Activated CD4-positive, alpha-beta memory T cell treated with anti-CD3 and anti-CD28 coated beads, Interleukin-2, amount 10 ng/mL, durations not matched to agents 7 days and 5 days (primary cell): ENCODE measurements around the gene EIF5A2. TPM values are rescaled to one million over a fixed set of nuclear protein-coding genes. Genes with fewer than 3 reads are reported as not detected.
"Not testable (repeated sequence)": the region's sequence is repeated elsewhere in the genome, so short reads cannot be mapped to it uniquely, and the experiment has no call there.

ENCODE experiments used
- CTCF ChIA-PET: fragments of 350-600 bp; sonication (Branson Sonifier 250); formaldehyde crosslinking; loops from one replicate; lab custom pipeline; 2021; ENCODE audit warnings: antibody characterized with exemption, inconsistent platforms; lab: Charles Lee
- POLR2A ChIA-PET: fragments of 350-600 bp; sonication (Branson Sonifier 250); formaldehyde crosslinking; loops from one replicate; lab custom pipeline; 2021; ENCODE audit warnings: antibody characterized with exemption; lab: Charles Lee
- DNase-seq: peaks from one replicate; pipeline ENCODE4 v3.0.0-alpha.2; 2020
- H3K27ac Mint-ChIP-seq: one replicate; pipeline ENCODE4 v1.8.0; 2021; ENCODE audit warnings: mild to moderate bottlenecking, mixed read lengths
- H3K27me3 Mint-ChIP-seq: one replicate; pipeline ENCODE4 v1.8.0; 2021; ENCODE audit warnings: mixed read lengths
- H3K36me3 Mint-ChIP-seq: one replicate; pipeline ENCODE4 v1.8.0; 2021; ENCODE audit warnings: low read depth, mixed read lengths
- H3K4me1 Mint-ChIP-seq: one replicate; pipeline ENCODE4 v1.8.0; 2021; ENCODE audit warnings: mixed read lengths
- H3K4me3 Mint-ChIP-seq: one replicate; pipeline ENCODE4 v1.8.0; 2021; ENCODE audit warnings: mild to moderate bottlenecking, mixed read lengths
- H3K9me3 Mint-ChIP-seq: one replicate; pipeline ENCODE4 v1.8.0; 2021; ENCODE audit warnings: mixed read lengths
- total RNA-seq, 2 experiments: library from RNA; stranded (reverse); gene quantifications; one replicate each; pipeline ENCODE4 v1.2.3, GENCODE V29; 2021

The EIF5A2 gene
- total RNA-seq, 2 experiments from 2014 or later: 13.0 to 15.5 TPM

- peaks cover 2% of the 10 kb centered on the region for H3K36me3 Mint-ChIP-seq
- no peak overlapping the region for H3K4me3 Mint-ChIP-seq
- H3K27me3 Mint-ChIP-seq: no peaks in the 10 kb centered on the region
- peaks cover 2% of the 10 kb centered on the region for H3K9me3 Mint-ChIP-seq
- H3K27ac Mint-ChIP-seq: no peak overlapping the region
- no peaks in the 10 kb centered on the region for H3K4me1 Mint-ChIP-seq
- no peak for DNase-seq
- POLR2A ChIA-PET: interaction anchor here (1.7 kb wide), 1 partner anchor 19 kb away, joined by 4 read pairs; the partner anchor contains the start of gene EIF5A2
- CTCF ChIA-PET: no interaction called here
Observed at GRCh38 chr3:170889132-170889531, 19.3 kb downstream of the EIF5A2 start.

GRCh38 chr3:170884109-170884930 lies 24.1 kb downstream of the EIF5A2 start:
- DNase-seq, H3K4me1 Mint-ChIP-seq, H3K36me3 Mint-ChIP-seq, H3K9me3 Mint-ChIP-seq, POLR2A ChIA-PET, H3K27me3 Mint-ChIP-seq, H3K4me3 Mint-ChIP-seq, CTCF ChIA-PET, H3K27ac Mint-ChIP-seq: not testable (repeated sequence)

- H3K4me3 Mint-ChIP-seq, H3K27me3 Mint-ChIP-seq, H3K4me1 Mint-ChIP-seq, H3K27ac Mint-ChIP-seq, DNase-seq, POLR2A ChIA-PET, H3K36me3 Mint-ChIP-seq, H3K9me3 Mint-ChIP-seq, CTCF ChIA-PET: not testable (repeated sequence)
Observed at GRCh38 chr3:170878688-170879087, 29.7 kb downstream of the EIF5A2 start.

- H3K9me3 Mint-ChIP-seq, H3K27ac Mint-ChIP-seq, DNase-seq, H3K27me3 Mint-ChIP-seq, H3K36me3 Mint-ChIP-seq, H3K4me1 Mint-ChIP-seq, CTCF ChIA-PET, POLR2A ChIA-PET, H3K4me3 Mint-ChIP-seq: not testable (repeated sequence)
Observed at GRCh38 chr3:170877311-170877710, 31.1 kb downstream of the EIF5A2 start.

- H3K27ac Mint-ChIP-seq: no peak overlapping the region
- DNase-seq: no peak
- H3K27me3 Mint-ChIP-seq: peaks cover 2% of the 10 kb centered on the region
- no peaks in the 10 kb centered on the region for H3K9me3 Mint-ChIP-seq
- H3K4me1 Mint-ChIP-seq: no peaks in the 10 kb centered on the region
- CTCF ChIA-PET: interaction anchor here (0.9 kb wide), 1 partner anchor 29 kb away, joined by 3 read pairs; no protein-coding TSS in a partner anchor
- H3K36me3 Mint-ChIP-seq: no peaks in the 10 kb centered on the region
- no peak overlapping the region for H3K4me3 Mint-ChIP-seq
- POLR2A ChIA-PET: no interaction called here
Observed at GRCh38 chr3:170876537-170876936, 31.9 kb downstream of the EIF5A2 start.

- Mint-ChIP-seq H3K4me1 (peaks cover 25% of the 10 kb centered on the region), H3K4me3 (peak within 1 kb of the TSS; percentile 92), H3K36me3 (peaks cover 35% of the 10 kb centered on the region), H3K9me3 (no peaks in the 10 kb centered on the region), H3K27me3 (no peaks in the 10 kb centered on the region), H3K27ac (peak within 1 kb of the TSS; percentile 92)
- peak; percentile 95 for DNase-seq
- POLR2A ChIA-PET: interaction anchor here (0.6 to 3.0 kb wide), 23 partner anchors 11 to 1101 kb away, joined by 3 to 52 read pairs (median 4); partner anchors contain the start of genes ACTRT3, EIF5A2, SKIL and TNIK
- CTCF ChIA-PET: interaction anchor here (0.5 to 3.0 kb wide), 7 partner anchors 20 to 1098 kb away, joined by 3 to 13 read pairs (median 4); partner anchors contain the start of gene EIF5A2
Observed at GRCh38 chr3:170869645-170870593, 38.5 kb downstream of the EIF5A2 start, which contains the start of gene RPL22L1. Gene RPL22L1 (minus strand): TSS chr3:170870195. CDS start chr3:170870167, 28 bp downstream.

GRCh38 chr3:170869239-170869590 lies 39.2 kb downstream of the EIF5A2 start:
- peaks cover 25% of the 10 kb centered on the region for H3K4me1 Mint-ChIP-seq
- H3K27ac Mint-ChIP-seq: peak overlapping the region; percentile 92
- CTCF ChIA-PET: interaction anchor here (0.6 to 3.0 kb wide), 6 partner anchors 19 to 1098 kb away, joined by 3 to 13 read pairs (median 5); partner anchors contain the start of gene EIF5A2
- POLR2A ChIA-PET: interaction anchor here (0.8 to 3.0 kb wide), 16 partner anchors 10 to 1100 kb away, joined by 3 to 52 read pairs (median 4); partner anchors contain the start of genes ACTRT3, EIF5A2, SKIL and TNIK
- H3K36me3 Mint-ChIP-seq: peaks cover 42% of the 10 kb centered on the region
- H3K9me3 Mint-ChIP-seq: no peaks in the 10 kb centered on the region
- DNase-seq: no peak
- peak overlapping the region; percentile 92 for H3K4me3 Mint-ChIP-seq
- H3K27me3 Mint-ChIP-seq: no peaks in the 10 kb centered on the region

GRCh38 chr3:170868577-170869238 lies 39.7 kb downstream of the EIF5A2 start:
- H3K4me1 Mint-ChIP-seq: peaks cover 25% of the 10 kb centered on the region
- peak overlapping the region; percentile 92 for H3K27ac Mint-ChIP-seq
- H3K27me3 Mint-ChIP-seq: no peaks in the 10 kb centered on the region
- H3K4me3 Mint-ChIP-seq: peak overlapping the region; percentile 92
- H3K9me3 Mint-ChIP-seq: no peaks in the 10 kb centered on the region
- ChIA-PET POLR2A (interaction anchor here (1.6 to 3.0 kb wide), 7 partner anchors 12 to 1057 kb away, joined by 3 to 52 read pairs (median 12); partner anchors contain the start of genes EIF5A2 and SKIL), CTCF (interaction anchor here (0.7 to 3.0 kb wide), 4 partner anchors 15 to 773 kb away, joined by 3 to 13 read pairs (median 6); partner anchors contain the start of gene EIF5A2)
- DNase-seq: no peak
- H3K36me3 Mint-ChIP-seq: peaks cover 45% of the 10 kb centered on the region

GRCh38 chr3:170867143-170867937 lies 41.1 kb downstream of the EIF5A2 start:
- CTCF ChIA-PET: interaction anchor here (1.3 to 3.0 kb wide), 2 partner anchors 14 to 55 kb away, joined by 3 to 13 read pairs; no protein-coding TSS in a partner anchor
- Mint-ChIP-seq H3K27me3 (no peaks in the 10 kb centered on the region), H3K4me1 (peaks cover 25% of the 10 kb centered on the region), H3K36me3 (peaks cover 46% of the 10 kb centered on the region), H3K4me3 (peak overlapping the region; percentile 15), H3K27ac (peak overlapping the region; percentile 16), H3K9me3 (no peaks in the 10 kb centered on the region)
- no peak for DNase-seq
- POLR2A ChIA-PET: interaction anchor here (1.4 to 3.0 kb wide), 2 partner anchors 41 kb away, joined by 3 to 52 read pairs; partner anchors contain the start of gene EIF5A2

- DNase-seq: no peak
- no peak overlapping the region for H3K4me3 Mint-ChIP-seq
- ChIA-PET POLR2A (interaction anchor here (1.4 kb wide), 1 partner anchor 42 kb away, joined by 3 read pairs; the partner anchor contains the start of gene EIF5A2), CTCF (no interaction called here)
- H3K27me3 Mint-ChIP-seq: no peaks in the 10 kb centered on the region
- H3K9me3 Mint-ChIP-seq: no peaks in the 10 kb centered on the region
- no peak overlapping the region for H3K27ac Mint-ChIP-seq
- H3K36me3 Mint-ChIP-seq: peaks cover 46% of the 10 kb centered on the region
- H3K4me1 Mint-ChIP-seq: peaks cover 25% of the 10 kb centered on the region
Observed at GRCh38 chr3:170866499-170866898, 41.9 kb downstream of the EIF5A2 start.
